Measurements from ENCODE around the gene LY86. TPM values are rescaled to one million over a fixed set of nuclear protein-coding genes. Genes with fewer than 3 reads are reported as not detected.

Gene LY86
- total RNA-seq, 1 experiment from 2014 or later = not detected

DNA sequence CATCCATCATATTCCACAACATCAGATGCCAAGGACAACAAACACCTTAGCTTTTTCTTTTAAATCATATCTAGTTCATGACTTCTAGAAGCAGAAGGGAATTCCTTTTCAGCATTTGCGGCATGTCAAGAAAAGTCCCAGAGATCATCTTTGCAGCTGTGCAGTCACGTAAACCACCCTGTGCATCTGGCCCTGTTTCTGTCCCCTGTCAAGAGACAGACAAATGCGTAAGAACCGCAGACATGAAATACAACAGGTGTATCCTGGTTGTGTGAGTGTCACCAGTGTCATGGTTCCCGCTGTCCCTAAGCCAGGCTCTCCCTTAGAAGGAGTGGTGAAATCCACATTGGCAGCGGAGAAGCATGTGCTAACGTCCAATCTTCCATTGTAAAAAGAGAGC is 28.1 kb downstream of the LY86 start:
- Mint-ChIP-seq H3K27ac (no peak overlapping the region), H3K36me3 (ENCODE audit: insufficient read depth in 1 of 3, low read depth in 3 of 3) (no peaks in the 10 kb centered on the region), H3K9me3 (no peaks in the 10 kb centered on the region; a peak in 1 of 5 replicates), H3K4me1 (peaks cover 4 to 7% of the 10 kb centered on the region in 2 experiments; a peak in 3 of 4 replicates), H3K27me3 (ENCODE audit: low read depth) (peaks cover 5% of the 10 kb centered on the region), H3K4me3 (no peak overlapping the region)
- TF ChIP-seq, protein P1, sequence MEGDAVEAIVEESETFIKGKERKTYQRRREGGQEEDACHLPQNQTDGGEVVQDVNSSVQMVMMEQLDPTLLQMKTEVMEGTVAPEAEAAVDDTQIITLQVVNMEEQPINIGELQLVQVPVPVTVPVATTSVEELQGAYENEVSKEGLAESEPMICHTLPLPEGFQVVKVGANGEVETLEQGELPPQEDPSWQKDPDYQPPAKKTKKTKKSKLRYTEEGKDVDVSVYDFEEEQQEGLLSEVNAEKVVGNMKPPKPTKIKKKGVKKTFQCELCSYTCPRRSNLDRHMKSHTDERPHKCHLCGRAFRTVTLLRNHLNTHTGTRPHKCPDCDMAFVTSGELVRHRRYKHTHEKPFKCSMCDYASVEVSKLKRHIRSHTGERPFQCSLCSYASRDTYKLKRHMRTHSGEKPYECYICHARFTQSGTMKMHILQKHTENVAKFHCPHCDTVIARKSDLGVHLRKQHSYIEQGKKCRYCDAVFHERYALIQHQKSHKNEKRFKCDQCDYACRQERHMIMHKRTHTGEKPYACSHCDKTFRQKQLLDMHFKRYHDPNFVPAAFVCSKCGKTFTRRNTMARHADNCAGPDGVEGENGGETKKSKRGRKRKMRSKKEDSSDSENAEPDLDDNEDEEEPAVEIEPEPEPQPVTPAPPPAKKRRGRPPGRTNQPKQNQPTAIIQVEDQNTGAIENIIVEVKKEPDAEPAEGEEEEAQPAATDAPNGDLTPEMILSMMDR (conservative IDR thresholded peaks at IDR 0.05) = no peak
- no peak overlapping the region for H3K14ac ChIP-seq (ENCODE audit: insufficient read depth, low read length)
- no peak overlapping the region for H3K4ac ChIP-seq (ENCODE audit: low read depth, low read length)
- H3K79me1 ChIP-seq (ENCODE audit: insufficient read depth, low read depth, low read length, poor library complexity, severe bottlenecking) = no peaks in the 10 kb centered on the region
- H2AFZ ChIP-seq (ENCODE audit: low read length) = no peak overlapping the region
- no peak overlapping the region for H4K91ac ChIP-seq (ENCODE audit: insufficient read length, low read depth, low read length)
- H4K5ac ChIP-seq (ENCODE audit: insufficient read length, low read depth, low read length) = no peak overlapping the region
- no peak for DNase-seq
- no peak overlapping the region for H3K23ac ChIP-seq (ENCODE audit: insufficient read length, low read depth, low read length)
- no peaks in the 10 kb centered on the region for H3K9me3 ChIP-seq (ENCODE audit: control insufficient read depth, low read depth, low read length)
- H3T11ph ChIP-seq (ENCODE audit: low read length) = no peak overlapping the region
- no peaks in the 10 kb centered on the region for H4K20me1 ChIP-seq (ENCODE audit: control insufficient read depth, insufficient read depth, insufficient read length)
- no peak overlapping the region for H3K4me2 ChIP-seq (ENCODE audit: insufficient read depth, insufficient read length, low read length)
- no peak overlapping the region for H3K18ac ChIP-seq (ENCODE audit: insufficient read length, low read depth, low read length)
- H2BK15ac ChIP-seq (ENCODE audit: low read depth, low read length) = no peak overlapping the region
- H2BK12ac ChIP-seq (ENCODE audit: insufficient read length, low read depth, low read length) = no peak overlapping the region
- no peak overlapping the region for H2AK5ac ChIP-seq (ENCODE audit: insufficient read length, low read length)
- no peaks in the 10 kb centered on the region for H3K4me1 ChIP-seq (ENCODE audit: insufficient read depth, low read length)
- no peaks in the 10 kb centered on the region for H3K27me3 ChIP-seq (ENCODE audit: insufficient read depth, low read length)
- no peak overlapping the region for H2BK20ac ChIP-seq (ENCODE audit: low read depth, low read length, poor library complexity, severe bottlenecking)
- no peak overlapping the region for H4K8ac ChIP-seq (replicated peaks; ENCODE audit: insufficient read length, low read depth, low read length)
- no peak overlapping the region for H3K56ac ChIP-seq (ENCODE audit: insufficient read length, low read depth, low read length)
- no peak overlapping the region for H2BK120ac ChIP-seq (ENCODE audit: low read depth, low read length, poor library complexity, severe bottlenecking)
- no peak overlapping the region for H3K9ac ChIP-seq (ENCODE audit: extremely low read depth, insufficient read length, low read length)
- H3K27ac ChIP-seq (ENCODE audit: insufficient read length, low read depth, low read length) = no peak overlapping the region
- H3K23me2 ChIP-seq (ENCODE audit: insufficient read length, low read depth, low read length, poor library complexity, severe bottlenecking) = no peaks in the 10 kb centered on the region
- H3K79me2 ChIP-seq (ENCODE audit: insufficient read depth, low read length) = no peaks in the 10 kb centered on the region
- WGBS (ENCODE audit: extremely low coverage, insufficient read length, low lambda C conversion rate) = no CpG with 5 or more reads among the region's 7 CpGs
- H2BK5ac ChIP-seq (ENCODE audit: insufficient read length, low read length) = no peak overlapping the region

Data from H9 (cell line).